ENCODE measurements around the gene ZNF469.
"Not testable (repeated sequence)": the region's sequence is repeated elsewhere in the genome, so short reads cannot be mapped to it uniquely, and the experiment has no call there.

The ZNF469 gene

DNA sequence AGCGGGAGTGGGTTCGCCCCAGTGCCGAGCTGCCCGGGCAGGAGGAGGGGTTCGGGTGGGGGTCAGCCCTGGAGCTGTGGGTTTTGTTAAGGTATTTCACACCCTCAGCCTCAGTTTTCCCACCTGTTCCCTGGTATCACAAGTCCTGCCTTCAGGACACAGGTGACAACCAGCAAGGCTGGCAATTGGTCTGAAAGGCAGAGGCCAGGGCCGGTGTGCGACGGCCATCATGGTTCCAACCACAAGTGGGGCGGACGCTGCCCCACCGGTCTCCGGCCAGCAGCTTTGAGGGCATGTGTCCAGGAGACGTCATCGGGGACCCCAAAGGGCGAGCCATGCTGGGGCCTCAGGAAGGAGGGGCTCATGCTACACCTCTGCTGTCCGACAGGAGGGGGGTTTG, 10.8 kb downstream of the ZNF469 start:
- no peak for DNase-seq (ENCODE audit: low spot score)

- DNase-seq (ENCODE audit: low spot score), result no peak
Observed at GRCh38 chr16:88394426-88394825, 11.7 kb downstream of the ZNF469 start.

- no peak for DNase-seq (ENCODE audit: low spot score)
Observed at GRCh38 chr16:88395669-88396584, 13.2 kb downstream of the ZNF469 start.

DNA sequence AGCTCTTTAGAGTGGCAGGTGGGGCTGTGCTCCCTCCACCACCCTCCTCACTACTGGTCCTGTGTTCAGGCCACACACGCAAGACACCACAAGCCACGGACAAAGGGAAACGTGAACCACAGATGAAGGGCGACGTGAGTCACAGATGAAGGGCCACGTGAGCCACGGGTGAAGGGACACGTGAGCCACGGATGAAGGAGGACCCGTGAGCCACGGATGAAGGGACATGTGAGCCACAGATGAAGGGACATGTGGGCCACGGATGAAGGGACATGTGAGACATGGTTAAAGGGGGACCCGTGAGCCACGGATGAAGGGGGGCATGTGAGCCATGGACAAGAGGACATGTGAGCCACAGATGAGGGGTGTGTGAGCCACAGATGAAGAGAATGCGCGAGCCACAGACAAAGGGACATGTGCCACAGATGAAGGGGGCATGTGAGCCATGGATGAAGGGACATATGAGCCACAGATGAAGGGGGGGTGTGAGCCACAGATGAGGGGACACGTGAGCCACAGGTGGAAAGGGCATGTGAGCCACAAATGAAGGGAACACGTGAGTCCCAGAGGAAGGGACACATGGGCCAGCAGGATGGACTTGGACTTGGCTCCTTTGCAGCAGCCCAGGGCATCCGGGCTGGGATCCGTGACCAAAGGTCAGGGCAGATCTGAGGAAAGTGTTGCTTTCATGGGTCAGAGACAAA, 15.6 kb downstream of the ZNF469 start:
- DNase-seq (ENCODE audit: low spot score), result no peak

GRCh38 chr16:88398874-88399178, 16.1 kb downstream of the ZNF469 start:
- no peak for DNase-seq (ENCODE audit: low spot score)

GRCh38 chr16:88400186-88400585, 17.4 kb downstream of the ZNF469 start:
- DNase-seq (ENCODE audit: low spot score), result no peak

DNA sequence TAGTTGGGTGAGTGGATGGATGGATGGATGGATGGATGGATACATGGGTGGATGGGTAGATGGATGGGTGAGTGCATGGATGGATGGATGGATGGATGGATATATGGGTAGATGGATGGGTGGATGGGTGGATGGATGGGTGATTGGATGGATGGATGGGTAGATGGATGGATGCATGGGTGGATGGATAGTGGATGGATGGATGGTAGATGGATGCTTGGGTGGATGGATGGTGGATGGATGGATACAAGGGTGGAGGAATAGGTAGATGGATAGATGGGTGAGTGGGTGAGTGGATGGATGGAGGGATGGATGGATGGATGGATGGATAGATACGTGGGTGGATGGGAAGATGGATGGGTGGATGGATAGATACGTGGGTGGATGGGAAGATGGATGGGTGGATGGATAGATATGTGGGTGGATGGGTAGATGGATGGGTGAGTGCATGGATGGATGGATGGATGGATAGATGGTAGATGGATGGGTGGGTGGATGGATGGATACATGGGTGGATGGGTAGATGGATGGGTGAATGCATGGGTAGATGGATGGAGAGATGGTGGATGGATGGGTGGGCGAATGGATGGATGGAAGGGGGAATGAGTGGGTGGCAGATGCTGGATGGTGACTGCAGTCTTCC, 19.0 kb downstream of the ZNF469 start:
- no peak for DNase-seq (ENCODE audit: low spot score)

DNA sequence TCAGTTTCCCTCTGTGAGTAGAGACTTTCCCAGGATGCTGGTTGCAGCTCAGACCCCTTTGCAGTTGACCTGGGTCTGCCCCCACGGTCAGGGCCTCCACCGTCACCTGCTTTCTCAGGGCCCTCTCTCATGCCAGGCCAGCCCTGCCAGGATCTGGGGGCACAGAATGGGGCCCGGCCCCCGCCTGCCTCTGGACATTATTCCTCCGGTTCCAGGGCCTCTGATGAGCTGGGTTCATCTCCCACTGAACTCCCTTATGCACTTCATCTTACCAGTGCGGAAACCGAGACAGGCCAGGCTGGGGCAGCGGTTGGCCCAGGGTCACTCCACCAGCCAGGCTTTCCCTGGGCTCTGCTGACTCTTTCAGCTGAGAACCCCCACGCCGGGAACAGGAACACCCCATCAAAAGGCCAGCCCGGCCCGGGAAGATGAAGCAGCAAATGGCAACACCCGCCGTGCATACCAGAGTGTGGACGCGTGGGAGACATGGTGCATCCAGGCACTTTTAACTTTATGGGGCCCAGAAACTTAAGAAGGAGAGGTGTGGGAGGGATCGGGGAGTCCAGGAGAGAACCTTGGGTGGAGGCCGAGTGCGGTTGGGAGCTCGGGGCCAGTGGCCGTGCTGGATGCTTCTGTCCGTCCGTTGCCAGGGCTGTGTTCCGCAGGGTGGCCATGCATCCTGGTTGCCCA, 19.9 kb downstream of the ZNF469 start:
- DNase-seq (ENCODE audit: low spot score), result no peak

DNA sequence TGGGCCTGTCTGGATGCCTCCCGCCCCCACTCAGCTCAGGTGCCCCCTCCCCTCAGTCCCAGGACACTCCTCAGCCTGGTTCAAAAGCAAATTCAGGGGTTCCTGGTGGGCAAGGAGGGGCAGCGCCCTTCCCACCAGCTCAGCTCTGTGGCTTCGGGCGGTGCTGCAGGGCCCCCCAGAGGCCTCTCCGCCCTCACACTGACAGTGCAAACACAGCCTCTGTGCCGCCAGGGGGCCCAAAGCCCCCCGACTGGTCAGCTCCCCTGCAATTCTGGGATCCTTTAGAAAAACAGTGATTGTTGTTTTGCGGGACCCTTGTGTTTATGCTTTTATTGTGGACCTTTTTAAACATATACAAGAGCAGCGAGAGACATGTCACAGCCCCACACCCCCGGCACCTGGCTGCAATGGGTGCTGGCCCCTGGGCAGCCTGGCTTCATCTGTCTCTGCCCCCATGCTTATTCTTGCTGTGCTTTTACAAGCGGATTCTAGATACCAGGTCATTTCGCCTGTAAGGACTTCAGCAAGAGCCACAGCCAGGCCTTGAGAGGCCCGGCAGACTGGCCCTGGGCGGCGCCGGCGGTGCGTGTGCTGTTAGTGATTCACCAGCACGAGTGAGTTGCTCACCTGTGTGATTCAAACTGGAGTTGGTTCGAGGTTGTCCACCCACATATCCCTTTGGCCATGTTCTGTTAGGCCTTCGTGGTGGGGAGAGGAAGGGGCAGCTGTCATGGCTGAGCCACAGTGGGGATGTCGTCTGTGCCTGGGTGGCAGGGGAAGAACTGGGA, 21.2 kb downstream of the ZNF469 start:
- DNase-seq (ENCODE audit: low spot score), result no peak

DNA sequence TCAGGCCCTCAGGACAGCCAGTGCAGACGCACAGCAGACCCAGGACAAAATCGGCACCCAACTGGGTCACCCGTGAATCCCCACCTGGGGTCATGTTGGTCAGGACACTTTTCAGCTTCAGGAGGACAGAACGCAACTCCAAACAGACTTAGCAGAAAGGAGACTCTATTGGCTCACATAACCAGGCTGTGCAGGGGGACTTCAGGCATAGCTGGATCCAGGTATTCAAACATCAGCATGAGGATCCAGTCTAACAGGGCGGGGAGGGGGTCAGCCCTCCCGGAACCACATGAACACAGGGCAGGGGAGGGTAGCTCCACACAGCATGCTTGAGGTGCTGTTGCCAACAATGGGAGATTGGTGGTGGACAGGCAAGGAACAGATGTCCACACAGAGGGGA, 22.0 kb downstream of the ZNF469 start:
- no peak for DNase-seq (ENCODE audit: low spot score)

- no peak for DNase-seq (ENCODE audit: low spot score)
Observed at GRCh38 chr16:88405216-88406060, 22.7 kb downstream of the ZNF469 start.

DNA sequence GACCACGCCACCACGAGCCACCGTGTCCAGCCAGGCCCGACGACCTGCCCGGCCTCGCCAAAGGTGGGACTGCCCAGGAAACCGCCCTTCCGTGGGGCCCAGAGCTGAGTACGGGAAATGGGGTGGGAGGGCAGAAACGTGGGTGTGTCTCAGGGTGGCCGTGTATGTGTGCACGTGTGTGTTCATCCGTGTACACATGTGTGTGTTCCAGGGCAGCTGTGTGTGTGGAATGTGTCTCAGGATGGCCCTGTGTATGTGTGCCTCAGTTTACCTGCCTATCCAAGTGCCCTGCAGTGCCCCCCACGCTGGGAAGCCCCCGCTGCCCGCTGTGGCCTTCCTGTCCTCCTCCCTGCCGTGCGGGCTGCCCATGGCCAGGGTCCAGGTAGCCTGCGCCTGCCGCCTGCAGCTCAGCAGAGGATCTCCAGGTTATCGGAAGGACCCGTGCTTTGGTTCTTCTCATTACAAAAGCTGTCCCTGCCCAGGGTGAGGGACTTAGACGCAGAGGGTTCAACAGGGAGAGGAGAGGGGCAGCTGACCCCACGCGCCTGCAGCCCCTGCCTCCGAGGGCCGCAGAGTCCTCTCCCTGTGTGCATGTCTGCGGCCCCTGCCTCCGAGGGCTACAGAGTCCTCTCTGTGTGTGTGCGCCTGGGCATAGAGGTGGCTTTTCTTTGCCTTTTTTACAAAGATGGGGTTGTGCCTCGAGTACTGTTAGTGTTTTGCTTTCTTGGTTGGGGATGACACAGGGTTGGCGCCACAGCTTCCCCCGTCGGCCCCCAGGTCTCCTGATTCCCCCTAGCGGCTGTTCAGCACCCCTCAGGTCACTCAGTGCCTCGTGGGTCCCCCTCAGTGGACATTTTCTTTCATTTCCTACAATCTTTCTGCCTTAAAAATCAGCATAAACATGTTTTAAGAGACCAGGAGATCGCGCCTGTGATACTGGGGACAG, 23.6 kb downstream of the ZNF469 start:
- DNase-seq (ENCODE audit: low spot score), result peak; percentile 21

- DNase-seq (ENCODE audit: low spot score), result no peak
Observed at GRCh38 chr16:88407042-88407420, 24.3 kb downstream of the ZNF469 start.

- DNase-seq (ENCODE audit: low spot score), result no peak
Observed at GRCh38 chr16:88407807-88408206, 25.0 kb downstream of the ZNF469 start.

- DNase-seq (ENCODE audit: low spot score), result no peak
Observed at GRCh38 chr16:88408561-88409142, 25.9 kb downstream of the ZNF469 start.

DNA sequence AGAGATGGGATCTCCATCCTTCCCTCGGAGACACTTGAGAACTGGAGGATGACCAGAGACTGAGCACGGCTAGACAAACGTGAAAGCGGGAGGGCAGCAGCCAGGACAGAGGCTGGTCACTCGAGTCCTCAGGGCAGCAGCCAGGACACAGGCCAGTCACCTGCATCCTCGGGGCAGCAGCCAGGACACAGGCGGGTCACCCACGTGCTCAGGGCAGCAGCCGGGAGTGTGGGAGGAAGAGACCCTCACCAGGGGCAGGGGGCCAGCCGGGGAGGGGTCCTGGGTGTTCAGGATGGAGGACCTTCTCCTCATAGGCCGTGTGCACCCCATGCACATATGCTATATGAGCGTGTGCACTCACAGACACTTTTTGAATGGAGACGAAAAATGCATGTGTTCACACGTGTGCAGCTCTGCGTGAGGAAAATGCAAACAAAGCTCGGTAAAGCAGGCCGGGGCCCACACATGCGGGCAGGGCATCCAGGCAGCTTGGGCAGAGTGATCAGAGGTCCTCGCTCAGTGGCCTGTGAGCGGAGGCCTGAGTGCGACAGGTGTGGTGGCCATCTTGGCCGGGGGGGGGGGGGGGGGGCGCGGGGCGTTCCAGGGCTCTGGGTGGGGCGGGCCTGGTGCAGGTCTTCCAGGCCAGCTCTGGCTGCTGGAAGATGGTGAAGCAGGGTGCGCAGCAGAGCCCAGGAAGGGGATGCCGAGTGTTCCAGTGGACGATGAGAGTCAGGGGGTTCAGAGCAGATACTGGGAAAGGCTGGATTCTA, 26.7 kb downstream of the ZNF469 start:
- DNase-seq (ENCODE audit: low spot score), result no peak

DNA sequence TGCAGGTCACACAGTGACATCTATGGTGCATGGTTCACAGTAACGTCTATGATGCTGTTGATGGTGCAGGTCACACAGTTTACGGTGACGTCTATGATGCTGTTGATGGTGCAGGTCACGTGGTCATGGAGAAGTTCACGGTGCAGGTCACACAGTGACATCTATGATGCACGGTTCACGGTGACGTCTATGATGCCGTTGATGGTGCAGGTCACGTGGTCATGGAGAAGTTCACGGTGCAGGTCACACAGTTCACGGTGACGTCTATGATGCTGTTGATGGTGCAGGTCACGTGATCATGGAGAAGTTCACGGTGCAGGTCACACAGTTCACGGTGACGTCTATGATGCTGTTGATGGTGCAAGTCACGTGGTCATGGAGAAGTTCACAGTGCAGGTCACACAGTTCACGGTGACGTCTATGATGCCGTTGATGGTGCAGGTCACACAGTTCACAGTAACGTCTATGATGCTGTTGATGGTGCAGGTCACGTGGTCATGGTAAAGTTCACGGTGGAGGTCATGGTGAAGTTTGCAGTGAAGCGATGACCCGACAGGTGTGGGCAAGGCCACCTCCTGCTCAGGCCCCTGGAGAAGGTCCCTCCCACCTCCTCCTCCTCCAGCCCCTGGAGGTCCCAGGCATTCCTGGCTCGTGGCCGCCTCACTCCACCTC, 27.7 kb downstream of the ZNF469 start:
- not testable (repeated sequence) for DNase-seq (ENCODE audit: low spot score)

Data from NAMALWA (cell line).